Activated T-cell treated with anti-CD3 and anti-CD28 coated beads, Interleukin-2, amount 50 U/mL, for 1 hour (primary cell): ENCODE data around the gene ARCN1.
"Not testable (repeated sequence)": the region's sequence is repeated elsewhere in the genome, so short reads cannot be mapped to it uniquely, and the experiment has no call there.

Experiments used
- DNase-seq: peaks from one replicate; pipeline ENCODE4 v3.0.0-alpha.2; 2020

The ARCN1 gene

DNA sequence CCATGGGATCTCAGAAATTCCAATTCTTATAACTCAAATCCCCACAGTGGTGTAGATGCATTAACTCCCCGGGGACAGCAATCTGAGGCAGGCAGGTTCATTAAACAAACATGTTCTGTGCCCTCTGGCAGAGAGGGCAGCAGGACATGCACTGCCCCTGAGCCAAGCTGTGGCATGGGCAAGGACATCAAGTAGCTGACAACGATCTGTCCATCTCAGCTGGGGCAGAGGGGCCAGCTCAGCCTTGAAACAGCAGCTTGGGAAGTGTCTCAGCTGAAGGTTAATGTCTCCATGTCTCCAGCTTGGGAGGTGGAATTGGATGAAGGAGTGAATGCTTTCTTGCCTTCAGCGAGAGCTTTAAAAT is 27.6 kb upstream of the ARCN1 start:
- DNase-seq, result no peak

- no peak for DNase-seq
Observed at GRCh38 chr11:118545533-118545932, 26.7 kb upstream of the ARCN1 start.

- DNase-seq, result no peak
Observed at GRCh38 chr11:118547132-118547531, 25.1 kb upstream of the ARCN1 start.

- DNase-seq, result no peak
Observed at GRCh38 chr11:118552341-118552740, 19.9 kb upstream of the ARCN1 start.

GRCh38 chr11:118560806-118561205 is 11.4 kb upstream of the ARCN1 start:
- no peak for DNase-seq

- DNase-seq, result no peak
Observed at GRCh38 chr11:118565051-118565450, 7.2 kb upstream of the ARCN1 start.

DNA sequence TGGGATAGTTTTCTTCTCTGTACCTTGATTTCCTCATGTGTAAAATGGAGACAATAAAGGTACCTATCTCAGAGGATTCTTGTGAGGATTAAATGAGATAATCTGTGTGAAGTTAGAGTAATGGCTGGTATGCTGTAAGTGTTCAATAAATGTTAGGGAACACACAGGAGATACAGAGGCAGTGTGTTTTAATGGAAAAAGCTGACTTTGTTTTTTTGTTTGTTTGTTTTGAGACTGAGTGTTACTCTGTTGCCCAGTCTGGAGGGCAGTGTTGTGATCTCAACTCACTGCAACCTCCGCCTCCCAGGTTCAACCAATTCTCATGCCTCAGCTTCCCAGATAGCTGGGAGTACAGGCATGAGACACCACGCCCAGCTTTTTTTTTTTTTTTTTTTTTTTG is 2.5 kb upstream of the ARCN1 start:
- no peak for DNase-seq

GRCh38 chr11:118570787-118571186 is 1.4 kb upstream of the ARCN1 start:
- no peak for DNase-seq

DNA sequence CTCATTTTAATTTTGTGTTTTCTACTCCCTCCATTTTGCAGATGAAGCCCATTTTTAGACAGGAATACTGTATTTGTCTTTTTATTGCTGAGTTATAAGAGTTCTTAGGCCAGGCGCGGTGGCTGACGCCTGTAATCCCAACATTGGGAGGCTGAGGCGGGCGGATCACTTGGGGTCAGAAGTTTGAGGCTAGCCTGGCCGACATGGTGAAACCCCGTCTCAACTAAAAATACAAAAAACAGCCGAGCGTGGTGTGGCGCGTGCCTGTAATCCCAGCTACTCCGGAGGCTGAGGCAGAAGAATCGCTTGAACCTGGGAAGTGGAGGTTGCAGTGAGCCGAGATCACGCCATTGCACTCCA is 528 bp upstream of the ARCN1 start:
- DNase-seq, result not testable (repeated sequence)

DNA sequence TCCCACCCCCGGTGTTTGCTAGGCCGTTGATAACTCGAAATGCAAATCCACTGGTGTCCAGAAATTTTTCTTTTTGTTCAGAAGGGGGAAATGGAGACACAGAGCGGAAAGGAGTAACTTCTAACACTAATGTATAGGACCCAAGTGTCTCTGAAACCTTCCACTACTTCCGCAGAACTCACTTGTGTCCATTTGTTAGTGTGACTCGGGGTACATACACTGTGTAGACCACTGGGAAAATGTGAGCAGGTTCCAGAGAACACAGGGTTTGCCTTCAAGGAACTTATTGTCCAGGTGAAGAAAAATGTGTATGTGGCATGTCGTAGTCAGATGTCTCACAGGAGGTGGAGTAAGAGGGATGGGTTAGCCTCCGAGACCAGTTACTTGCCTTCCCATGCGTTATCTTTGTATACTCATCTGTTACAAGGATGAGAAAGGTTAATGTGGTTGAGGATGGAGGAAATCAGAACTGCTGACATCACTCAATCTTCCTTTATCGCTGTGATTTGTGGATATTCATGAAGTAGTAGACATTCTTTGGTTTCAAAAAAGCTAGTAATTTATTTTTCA is 857 bp downstream of the ARCN1 start:
- peak; percentile 30 for DNase-seq

GRCh38 chr11:118574636-118575035 is 2.4 kb downstream of the ARCN1 start:
- DNase-seq, result no peak

GRCh38 chr11:118577995-118578394 is 5.8 kb downstream of the ARCN1 start:
- not testable (repeated sequence) for DNase-seq

- DNase-seq, result no peak
Observed at GRCh38 chr11:118581057-118581456, 8.8 kb downstream of the ARCN1 start.

DNA sequence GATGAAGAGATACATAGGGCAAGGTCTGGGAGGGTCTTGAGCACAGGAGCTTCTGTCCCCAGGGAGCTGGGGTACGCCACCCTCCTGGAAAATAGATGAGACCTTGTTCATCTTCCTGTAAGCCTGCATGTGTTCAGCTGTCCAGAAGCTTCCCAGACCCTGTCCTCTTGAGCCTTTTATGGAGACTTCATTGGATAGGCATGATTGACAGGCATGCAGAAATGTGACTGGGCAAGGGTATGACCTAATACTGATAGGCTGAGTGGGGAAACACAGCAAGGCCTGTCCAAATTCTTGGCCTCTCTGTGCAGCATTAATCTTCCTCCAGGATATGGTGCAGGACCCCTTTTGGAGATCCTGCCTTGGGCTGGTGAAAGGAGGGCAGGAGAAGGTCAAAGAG is 15.7 kb downstream of the ARCN1 start:
- DNase-seq, result no peak

GRCh38 chr11:118592616-118593367 is 20.6 kb downstream of the ARCN1 start:
- no peak for DNase-seq

DNA sequence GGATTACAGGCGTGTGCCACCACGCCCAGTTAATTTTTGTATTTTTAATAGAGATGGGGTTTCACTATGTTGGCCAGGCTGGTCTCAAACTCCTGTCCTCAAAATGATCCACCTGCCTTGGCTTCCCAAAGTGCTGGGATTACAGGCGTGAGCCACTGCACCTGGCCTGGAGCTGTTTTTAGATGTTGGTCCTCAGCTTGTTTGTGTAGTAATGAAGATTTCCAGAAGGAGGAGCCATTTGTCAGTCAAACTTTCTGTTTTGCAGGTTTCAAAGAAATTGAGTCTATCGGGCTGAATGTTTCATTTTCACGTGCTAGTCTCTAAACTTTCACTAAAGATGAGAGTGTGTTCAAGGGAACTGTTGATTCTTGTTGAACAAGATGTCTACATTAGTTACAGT is 22.8 kb downstream of the ARCN1 start:
- DNase-seq, result not testable (repeated sequence)

DNA sequence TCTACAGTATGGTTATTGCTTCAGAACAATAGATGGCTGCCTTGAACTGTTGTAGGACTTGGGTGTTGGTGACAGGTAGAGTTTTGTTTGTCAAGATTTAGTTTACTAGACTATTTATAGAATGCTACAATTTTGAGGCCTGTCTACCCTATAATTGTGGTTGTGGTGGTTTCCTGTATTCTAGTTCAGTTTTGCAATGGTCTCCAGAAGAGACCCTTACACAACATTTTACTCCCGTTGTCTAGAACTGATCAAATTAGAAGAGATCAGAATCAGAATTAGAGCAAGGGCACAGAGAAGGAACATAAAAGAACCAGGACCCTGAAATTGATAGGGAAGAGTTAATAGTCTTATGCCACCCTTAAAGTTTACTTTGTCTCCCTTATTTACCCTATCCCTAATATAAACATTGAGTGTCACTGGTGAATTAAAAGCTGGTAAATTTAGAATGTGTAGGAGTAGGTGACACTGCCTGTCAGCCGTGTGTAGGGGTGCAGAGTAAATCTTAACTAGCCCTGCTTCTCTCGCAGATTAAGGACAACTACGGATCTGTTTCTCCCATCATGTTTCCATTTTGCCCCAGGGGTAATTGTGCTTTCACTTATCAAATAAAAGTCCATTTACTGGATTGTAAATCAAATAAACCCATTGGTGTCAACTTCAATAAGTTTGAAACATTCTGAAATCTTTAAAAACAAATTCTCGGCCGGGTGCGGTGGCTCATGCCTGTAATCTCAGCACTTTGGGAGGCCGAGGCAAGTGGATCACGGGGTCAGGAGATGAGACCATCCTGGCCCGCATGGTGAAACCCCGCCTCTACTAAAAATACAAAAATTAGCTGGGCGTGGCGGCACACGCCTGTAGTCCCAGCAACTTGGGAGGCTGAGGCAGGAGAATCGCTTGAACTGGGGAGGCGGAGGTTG is 24.3 kb downstream of the ARCN1 start:
- DNase-seq, result no peak

DNA sequence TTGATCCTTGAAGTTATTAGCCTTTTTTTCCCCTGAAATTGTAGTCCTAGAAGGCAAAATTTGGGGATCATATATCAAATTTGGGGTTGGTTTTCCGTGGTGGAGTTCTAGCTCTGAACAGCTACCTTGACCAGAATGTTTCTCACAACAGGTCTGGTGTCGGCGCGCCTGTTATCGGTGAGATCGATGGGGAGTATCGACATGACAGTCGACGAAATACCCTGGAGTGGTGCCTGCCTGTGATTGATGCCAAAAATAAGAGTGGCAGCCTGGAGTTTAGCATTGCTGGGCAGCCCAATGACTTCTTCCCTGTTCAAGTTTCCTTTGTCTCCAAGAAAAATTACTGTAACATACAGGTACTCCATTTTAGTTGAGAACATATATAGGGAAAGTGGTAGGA is 25.3 kb downstream of the ARCN1 start:
- no peak for DNase-seq

GRCh38 chr11:118602331-118602730 is 30.1 kb downstream of the ARCN1 start:
- no peak for DNase-seq

DNA sequence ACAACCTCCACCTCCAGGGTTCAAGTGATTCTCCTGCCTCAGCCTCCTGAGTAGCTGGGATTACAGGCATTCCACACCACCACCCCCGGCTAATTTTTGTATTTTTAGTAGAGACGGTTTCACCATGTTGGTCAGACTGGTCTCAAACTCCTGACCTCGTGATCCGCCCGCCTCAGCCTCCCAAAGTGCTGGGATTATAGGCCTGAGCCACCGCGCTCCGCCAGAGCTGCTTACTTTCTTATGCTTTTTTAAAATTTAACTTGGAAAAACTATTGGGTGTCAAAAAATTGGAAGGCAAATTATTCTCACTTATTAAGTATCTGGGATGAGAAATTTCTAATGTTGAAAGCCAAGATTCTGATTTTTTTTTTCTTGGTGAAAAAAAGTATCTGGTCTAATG is 31.5 kb downstream of the ARCN1 start:
- DNase-seq, result not testable (repeated sequence)

GRCh38 chr11:118604566-118604965 is 32.4 kb downstream of the ARCN1 start:
- DNase-seq, result no peak

GRCh38 chr11:118605116-118605867 is 33.1 kb downstream of the ARCN1 start:
- no peak for DNase-seq

DNA sequence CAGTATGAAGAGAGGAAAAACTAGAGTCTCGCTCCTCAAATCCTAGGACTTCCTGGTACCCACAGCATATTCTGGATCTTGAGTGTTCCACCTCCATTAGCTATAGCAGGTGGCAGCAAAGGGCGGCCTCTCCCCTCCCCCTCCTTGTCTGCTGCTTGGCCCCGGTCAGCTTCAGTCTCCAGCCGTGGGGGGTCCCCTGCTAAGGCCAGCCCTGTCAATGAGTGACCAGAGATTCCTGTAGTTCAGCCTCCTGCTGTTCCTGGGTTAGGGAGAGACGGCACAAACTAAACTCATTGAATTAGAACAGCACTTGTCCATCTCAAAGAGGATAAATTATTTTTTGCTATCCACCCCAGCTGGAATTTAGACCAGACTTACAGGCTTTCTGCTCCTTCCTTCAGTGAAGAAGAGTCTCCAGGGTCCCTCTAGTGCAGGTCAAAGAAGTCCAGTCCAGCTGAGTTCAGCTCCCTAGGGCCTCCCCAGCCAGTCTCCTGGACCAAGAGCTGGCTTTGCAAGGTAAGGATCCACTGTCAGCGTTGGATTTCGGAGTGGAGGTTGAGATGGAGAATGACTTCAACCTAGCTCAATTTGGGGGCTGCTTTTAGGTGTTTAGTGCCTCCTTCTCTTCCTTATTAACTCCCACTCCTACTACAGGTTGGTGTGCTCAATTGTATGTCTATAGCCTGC is 34.1 kb downstream of the ARCN1 start:
- no peak for DNase-seq
